ENCODE results near the gene GALNT18. TPM values are rescaled to one million over a fixed set of nuclear protein-coding genes. Genes with fewer than 3 reads are reported as not detected.

The GALNT18 gene
- total and polyA plus RNA-seq, 2 donors (not counting 3 experiments of a cell fraction or from before 2014, with no cell fraction given): 0.17 to 0.18 TPM

DNA sequence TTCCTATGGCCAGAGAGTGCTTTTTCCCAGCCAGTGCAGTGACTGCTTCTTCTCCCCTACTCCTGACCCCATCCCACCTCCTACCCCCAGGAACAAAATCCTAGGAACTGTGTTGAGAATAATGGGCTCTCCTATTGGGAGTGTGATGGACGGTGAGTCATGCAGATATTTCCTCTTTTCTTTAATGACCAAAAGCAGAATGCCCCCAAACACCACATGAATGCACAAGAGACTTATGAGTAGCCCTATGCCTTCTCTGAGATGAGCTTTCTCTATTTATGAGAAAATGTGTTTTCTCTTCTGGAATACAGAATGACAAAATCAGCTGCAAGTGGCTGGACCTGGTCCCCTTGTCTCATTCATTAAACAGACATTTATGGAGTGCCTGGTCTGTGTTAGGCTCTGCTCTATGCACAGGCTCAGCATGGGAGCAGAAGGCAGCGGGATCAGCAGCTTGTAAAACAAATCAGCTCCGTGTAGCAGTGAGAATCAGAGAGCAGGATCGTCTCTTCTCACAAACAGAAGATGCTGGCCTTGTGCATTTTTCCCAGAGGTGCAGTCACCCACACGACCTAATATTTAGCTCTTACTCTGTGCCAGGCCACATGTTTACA lies 47.5 kb upstream of the GALNT18 start:
- DNase-seq (ENCODE audit: low read depth, low spot score): no peak

More for the DNA sequence above, 47.5 kb upstream of the GALNT18 start:
- H4K20me1 ChIP-seq (replicated peaks; ENCODE audit: control insufficient read depth, extremely low read depth, insufficient read depth, low read length): no peaks in the 10 kb centered on the region
- no peak overlapping the region for H2AFZ ChIP-seq (ENCODE audit: low read depth, low read length)
- BruUV-seq (replicated peaks): no TSS peak
- no peaks in the 10 kb centered on the region for H3K9me1 ChIP-seq (replicated peaks; ENCODE audit: control insufficient read depth, extremely low read depth, insufficient read depth, low read length)
- no peak overlapping the region for H3K4me2 ChIP-seq (ENCODE audit: insufficient read depth, low read length)
- dilution Hi-C loops (cut with MboI; ENCODE audit: extremely low pct_ligation_motif_present, low sequenced_read_pairs) (no loop called here), intact Hi-C loops (cut with micrococcal nuclease) (no loop called here)
- H3K4me3 ChIP-seq (replicated peaks in 1 of 3; ENCODE audit: insufficient read depth in 1 of 3, low read depth in 1 of 3, low read length in 3 of 3): no peak overlapping the region
- POLR2A ChIA-PET: no interaction called here
- no peak for FAIRE-seq
- no peak overlapping the region for H3K9ac ChIP-seq (replicated peaks; ENCODE audit: extremely low read depth, insufficient read depth, low read length)
- TF ChIP-seq FOS (IDR thresholded peaks at IDR 0.05; ENCODE audit: borderline replicate concordance, insufficient read depth, low read length) (no peak), MYC (IDR thresholded peaks at IDR 0.05; ENCODE audit: low read depth, low read length) (no peak), POLR2AphosphoS5 (IDR thresholded peaks at IDR 0.05; ENCODE audit: insufficient read depth, low read depth, low read length) (no peak), POLR2A (IDR thresholded peaks at IDR 0.05; ENCODE audit: low read depth, low read length) (no peak), JUN (IDR thresholded peaks at IDR 0.05; ENCODE audit: borderline replicate concordance, insufficient read depth, insufficient read length, low read depth) (no peak), EZH2 (IDR thresholded peaks at IDR 0.05; ENCODE audit: borderline replicate concordance, low read depth, low read length, severe bottlenecking) (no peak), GATA2 (IDR thresholded peaks at IDR 0.05; ENCODE audit: insufficient read depth, insufficient read length, low read depth, low read length) (no peak)
- TF ChIP-seq, protein P1, sequence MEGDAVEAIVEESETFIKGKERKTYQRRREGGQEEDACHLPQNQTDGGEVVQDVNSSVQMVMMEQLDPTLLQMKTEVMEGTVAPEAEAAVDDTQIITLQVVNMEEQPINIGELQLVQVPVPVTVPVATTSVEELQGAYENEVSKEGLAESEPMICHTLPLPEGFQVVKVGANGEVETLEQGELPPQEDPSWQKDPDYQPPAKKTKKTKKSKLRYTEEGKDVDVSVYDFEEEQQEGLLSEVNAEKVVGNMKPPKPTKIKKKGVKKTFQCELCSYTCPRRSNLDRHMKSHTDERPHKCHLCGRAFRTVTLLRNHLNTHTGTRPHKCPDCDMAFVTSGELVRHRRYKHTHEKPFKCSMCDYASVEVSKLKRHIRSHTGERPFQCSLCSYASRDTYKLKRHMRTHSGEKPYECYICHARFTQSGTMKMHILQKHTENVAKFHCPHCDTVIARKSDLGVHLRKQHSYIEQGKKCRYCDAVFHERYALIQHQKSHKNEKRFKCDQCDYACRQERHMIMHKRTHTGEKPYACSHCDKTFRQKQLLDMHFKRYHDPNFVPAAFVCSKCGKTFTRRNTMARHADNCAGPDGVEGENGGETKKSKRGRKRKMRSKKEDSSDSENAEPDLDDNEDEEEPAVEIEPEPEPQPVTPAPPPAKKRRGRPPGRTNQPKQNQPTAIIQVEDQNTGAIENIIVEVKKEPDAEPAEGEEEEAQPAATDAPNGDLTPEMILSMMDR (IDR thresholded peaks at IDR 0.05; ENCODE audit: extremely low read depth in 1 of 2, insufficient read depth in 1 of 2, low read depth in 1 of 2, low read length in 2 of 2): no peak
- TF ChIP-seq, protein P2, sequence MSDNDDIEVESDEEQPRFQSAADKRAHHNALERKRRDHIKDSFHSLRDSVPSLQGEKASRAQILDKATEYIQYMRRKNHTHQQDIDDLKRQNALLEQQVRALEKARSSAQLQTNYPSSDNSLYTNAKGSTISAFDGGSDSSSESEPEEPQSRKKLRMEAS (IDR thresholded peaks at IDR 0.05; ENCODE audit: insufficient read depth, insufficient read length): no peak
- H3K27me3 ChIP-seq (ENCODE audit: control insufficient read depth in 2 of 2, insufficient read depth in 2 of 2, low read length in 2 of 2): peaks cover 0 to 2% of the 10 kb centered on the region in 2 experiments
- H3K79me2 ChIP-seq (ENCODE audit: control insufficient read depth, insufficient read depth, low read length): no peaks in the 10 kb centered on the region
- CTCF ChIA-PET: no interaction called here
- no peaks in the 10 kb centered on the region for H3K36me3 ChIP-seq (ENCODE audit: control insufficient read depth in 2 of 2, extremely low read depth in 1 of 2, insufficient read depth in 2 of 2, low read length in 2 of 2)
- H3K9me3 ChIP-seq (replicated peaks; ENCODE audit: control insufficient read depth, insufficient read depth, low read length): no peaks in the 10 kb centered on the region
- no peak overlapping the region for H3K27ac ChIP-seq (ENCODE audit: insufficient read depth, low read depth, low read length)
- H3K4me1 ChIP-seq (ENCODE audit: control insufficient read depth, extremely low read depth, insufficient read depth, low read length): no peaks in the 10 kb centered on the region

Measured in endothelial cell of umbilical vein (primary cell).